Measurements from ENCODE around the gene NRP1.

NRP1 gene

GRCh38 chr10:33215635-33216034, 118.8 kb downstream of the NRP1 start:
- no peak for DNase-seq

GRCh38 chr10:33215154-33215553, 119.3 kb downstream of the NRP1 start:
- no peak for DNase-seq

GRCh38 chr10:33214174-33214573, 120.3 kb downstream of the NRP1 start:
- no peak for DNase-seq

GRCh38 chr10:33212061-33212748, 122.3 kb downstream of the NRP1 start:
- no peak for DNase-seq

GRCh38 chr10:33211106-33211878, 123.2 kb downstream of the NRP1 start:
- DNase-seq: peak in 15 of 58 donors; percentile 1 to 57 (median 10)

- DNase-seq: no peak
Observed at GRCh38 chr10:33209802-33210201, 124.7 kb downstream of the NRP1 start.

- no peak for DNase-seq
Observed at GRCh38 chr10:33208166-33208565, 126.3 kb downstream of the NRP1 start.

- no peak for DNase-seq
Observed at GRCh38 chr10:33204031-33204430, 130.4 kb downstream of the NRP1 start.

- DNase-seq: no peak
Observed at GRCh38 chr10:33201971-33202370, 132.5 kb downstream of the NRP1 start.

- DNase-seq: no peak
Observed at GRCh38 chr10:33201056-33201780, 133.2 kb downstream of the NRP1 start.

GRCh38 chr10:33199731-33200232, 134.7 kb downstream of the NRP1 start:
- DNase-seq: no peak

- DNase-seq: no peak
Observed at GRCh38 chr10:33198610-33199009, 135.9 kb downstream of the NRP1 start.

GRCh38 chr10:33196710-33197491, 137.6 kb downstream of the NRP1 start:
- no peak for DNase-seq

- no peak for DNase-seq
Observed at GRCh38 chr10:33196377-33196706, 138.1 kb downstream of the NRP1 start.

GRCh38 chr10:33195608-33196376, 138.7 kb downstream of the NRP1 start:
- no peak for DNase-seq

GRCh38 chr10:33193701-33194521, 140.6 kb downstream of the NRP1 start:
- DNase-seq: no peak

GRCh38 chr10:33193057-33193700, 141.3 kb downstream of the NRP1 start:
- DNase-seq: peak in 45 of 58 donors; percentile 4 to 71 (median 35)

- no peak for DNase-seq
Observed at GRCh38 chr10:33192190-33192589, 142.3 kb downstream of the NRP1 start.

- DNase-seq: peak in 1 of 58 donors; percentile 31
Observed at GRCh38 chr10:33190406-33190805, 144.1 kb downstream of the NRP1 start.

Data from anterior cingulate cortex (tissue), 58 donors.